Measurements from ENCODE around the gene NOX4.
"Not testable (repeated sequence)": the region's sequence is repeated elsewhere in the genome, so short reads cannot be mapped to it uniquely, and the experiment has no call there.

DNA sequence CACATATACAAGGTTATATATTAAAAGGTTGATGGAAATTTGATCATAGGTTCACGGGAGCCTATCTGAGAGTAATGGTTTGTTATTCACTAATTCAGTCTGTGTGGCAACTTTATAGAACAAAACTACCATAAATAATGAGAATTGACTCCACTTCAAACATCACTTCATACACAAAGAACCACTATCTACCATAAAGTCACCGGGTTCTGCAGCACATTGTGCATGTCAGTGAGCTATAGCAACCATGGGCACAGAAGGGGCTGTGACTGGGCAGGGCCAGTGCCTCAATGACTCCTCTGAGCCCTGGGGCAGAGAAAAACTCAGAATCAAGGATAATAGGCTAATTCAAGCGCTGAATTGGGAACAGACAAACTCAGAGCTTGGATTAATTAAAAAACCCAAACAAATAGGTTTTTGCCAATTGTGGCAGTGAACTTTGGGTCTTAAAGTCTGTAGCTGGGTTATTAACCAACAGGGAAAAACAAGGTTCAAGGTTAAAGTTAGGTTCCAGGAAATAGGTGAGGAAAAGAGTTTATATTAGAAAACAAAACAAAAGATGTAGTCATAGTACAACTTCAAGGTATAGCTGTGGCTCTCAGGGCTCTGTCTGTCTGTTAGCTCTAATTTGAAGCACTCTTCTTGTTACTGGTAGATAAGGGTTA, 181.7 kb downstream of the NOX4 start:
- not testable (repeated sequence) for TF ChIP-seq FOXM1 (IDR thresholded peaks at IDR 0.05; ENCODE audit: borderline replicate concordance); ARNT (IDR thresholded peaks at IDR 0.05); FOXA1 (IDR thresholded peaks at IDR 0.05)
